ENCODE data around the gene CDK6.
A peak's percentile ranks its signal among the peaks of the same experiment; 100 is the strongest.

CDK6 gene

DNA sequence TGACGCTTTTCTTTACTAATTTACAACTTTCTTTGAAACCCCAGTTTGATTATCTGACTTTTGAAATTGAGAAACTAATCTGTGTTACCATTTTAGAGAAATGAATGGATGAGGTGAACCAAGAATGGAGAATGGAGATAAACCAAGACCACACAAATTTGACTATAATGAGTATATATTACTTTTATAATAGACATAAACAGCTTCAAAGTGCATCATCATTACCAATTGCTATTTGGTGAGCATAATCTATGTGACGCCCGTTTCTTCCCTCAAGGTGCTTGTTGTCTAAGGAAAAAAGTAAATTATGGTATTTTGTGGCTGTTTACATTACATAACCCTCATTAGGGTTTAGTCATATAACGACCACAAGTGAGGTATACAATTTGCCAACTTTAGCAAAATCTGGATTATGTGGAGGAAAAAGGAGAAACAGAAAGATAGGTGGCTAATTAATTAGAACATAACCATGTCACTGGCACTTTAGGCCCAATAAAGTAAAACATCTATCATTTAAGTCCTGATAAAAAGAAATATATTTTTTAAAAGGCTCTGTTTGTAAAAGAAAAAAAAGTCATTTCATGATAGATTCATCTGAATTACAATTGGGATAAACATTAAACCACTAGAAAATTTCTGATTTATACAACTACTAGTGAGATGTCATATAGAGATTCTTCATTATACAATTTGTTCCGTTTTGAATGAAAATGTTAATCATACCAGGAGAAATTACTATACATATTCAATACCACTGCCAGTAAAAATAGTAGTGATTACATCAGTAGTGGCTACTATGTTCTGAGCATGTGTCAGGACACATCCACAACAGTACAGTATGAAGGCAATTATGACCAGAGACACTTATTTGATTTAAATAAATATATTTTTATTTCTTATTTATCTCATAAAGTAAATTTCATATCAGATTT is 128.0 kb downstream of the CDK6 start:
- DNase-seq (ENCODE audit: low read depth) = no peak

DNA sequence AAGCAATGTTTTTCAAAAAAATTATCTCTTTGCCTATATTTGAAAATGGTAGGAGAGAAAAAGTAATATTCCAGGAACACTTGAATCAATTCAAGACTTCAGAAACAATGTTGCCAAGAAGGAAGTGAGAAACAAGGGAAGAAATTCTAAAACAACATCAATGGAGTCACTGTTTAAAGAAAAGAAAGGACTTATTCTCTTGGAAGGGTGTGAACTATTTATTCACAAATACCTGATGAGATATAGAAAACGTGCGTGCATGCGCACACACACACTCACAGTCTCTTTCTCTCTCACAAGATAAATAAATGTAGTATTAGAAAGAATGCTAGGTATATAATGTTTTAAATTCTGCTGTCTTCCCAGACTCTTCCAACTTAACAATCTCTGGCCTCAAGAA is 128.9 kb downstream of the CDK6 start:
- DNase-seq (ENCODE audit: low read depth) = no peak

DNA sequence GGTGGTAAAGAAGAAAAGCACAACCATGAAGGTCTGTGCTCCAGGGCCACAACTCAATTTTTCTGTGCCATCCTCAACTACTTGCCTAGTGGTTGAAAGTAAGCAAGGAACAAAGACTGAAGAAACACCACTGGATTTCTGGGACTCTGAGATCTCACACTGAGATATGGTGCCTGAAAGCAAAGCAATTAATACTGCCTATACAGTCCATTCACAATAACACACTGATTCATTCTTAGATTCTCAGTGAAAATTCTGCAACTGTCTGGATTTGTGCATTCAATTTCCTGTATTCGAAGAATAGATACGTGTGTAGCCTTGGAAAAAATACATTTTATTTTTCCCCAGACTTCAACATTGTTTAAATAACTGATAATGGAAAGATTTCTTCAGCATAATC is 129.8 kb downstream of the CDK6 start:
- no peak for DNase-seq (ENCODE audit: low read depth)

DNA sequence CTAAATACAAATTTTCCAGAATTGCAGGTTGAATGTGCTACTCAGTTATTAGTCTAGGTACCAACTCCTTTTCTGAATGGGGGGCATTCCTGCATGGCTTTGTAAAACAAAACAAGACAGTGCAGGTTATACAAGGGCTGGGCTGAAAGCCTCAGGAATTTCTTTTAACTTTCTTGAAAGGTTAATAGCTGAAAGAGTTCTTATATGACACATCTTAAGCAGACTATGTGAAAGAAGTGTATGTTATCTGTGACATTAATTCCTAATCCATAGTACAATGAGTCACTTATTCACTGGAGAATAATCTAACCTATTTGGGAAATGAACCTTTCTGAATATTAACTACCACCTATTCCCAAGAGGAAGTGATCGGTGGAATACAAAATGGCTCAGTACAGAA is 130.5 kb downstream of the CDK6 start:
- DNase-seq (ENCODE audit: low read depth) = no peak

DNA sequence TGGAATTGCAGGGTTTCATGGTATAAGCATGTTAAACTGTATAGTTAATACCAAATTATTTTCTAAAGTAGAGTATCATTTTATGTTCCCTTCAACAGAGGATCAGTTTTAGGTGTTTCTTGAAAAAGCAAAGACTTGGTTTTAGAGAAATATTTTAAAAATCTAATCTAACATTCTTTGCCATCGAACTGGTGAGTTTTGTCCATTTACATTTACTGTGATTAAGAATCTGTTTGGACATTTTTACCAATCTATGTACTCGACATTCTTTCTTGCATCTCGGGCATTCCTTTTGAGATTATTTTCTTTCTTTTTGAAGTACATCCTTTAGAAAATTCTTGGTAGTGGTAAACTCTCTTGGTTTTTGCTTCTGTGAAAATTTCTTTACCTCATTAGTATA is 131.5 kb downstream of the CDK6 start:
- no peak for DNase-seq (ENCODE audit: low read depth)

DNA sequence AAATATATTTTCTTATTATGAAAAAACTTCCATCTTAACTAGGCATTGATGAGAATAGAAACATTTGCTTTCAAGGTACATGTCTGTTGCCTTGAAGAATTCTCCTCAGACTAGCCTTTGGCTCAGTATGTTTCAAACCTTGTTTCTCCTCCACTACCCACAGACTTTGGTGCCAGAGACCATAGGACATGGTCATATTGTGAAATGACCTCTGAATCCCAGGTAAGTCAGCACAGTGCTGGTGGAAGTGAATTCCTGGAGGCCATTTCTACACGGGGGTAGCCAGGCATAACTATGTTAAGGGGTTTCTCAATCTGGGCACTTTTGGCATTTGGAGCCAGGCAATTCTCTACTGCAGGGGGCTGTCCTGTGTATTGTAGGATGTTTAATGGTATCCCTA is 133.8 kb downstream of the CDK6 start:
- no peak for DNase-seq (ENCODE audit: low read depth)

DNA sequence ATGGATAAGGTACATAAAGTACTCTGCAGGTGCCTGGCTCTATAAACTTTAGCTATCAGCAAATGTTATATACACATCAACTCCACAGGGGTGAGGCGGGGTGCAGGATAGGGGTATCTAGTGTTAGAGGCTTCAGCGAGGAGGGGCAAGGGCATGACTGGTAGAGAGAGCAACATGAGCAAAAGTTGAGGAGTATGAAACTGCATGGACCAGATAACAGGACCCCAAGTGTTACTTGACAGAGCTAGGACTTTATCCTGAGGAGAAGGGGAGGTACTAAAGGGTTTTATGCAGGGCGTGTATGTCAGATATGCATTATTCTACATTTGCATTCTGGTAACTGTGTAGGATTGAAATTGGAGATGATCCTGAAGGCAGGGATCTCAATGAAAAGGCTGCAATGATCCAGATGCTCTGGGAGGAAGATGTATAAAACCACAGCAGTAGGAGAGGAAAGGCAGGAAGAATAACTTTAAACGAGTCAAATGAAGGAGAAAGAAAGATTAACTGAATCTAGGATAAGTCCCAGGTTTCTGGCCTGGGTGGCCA is 136.3 kb downstream of the CDK6 start:
- DNase-seq (ENCODE audit: low read depth) = no peak

DNA sequence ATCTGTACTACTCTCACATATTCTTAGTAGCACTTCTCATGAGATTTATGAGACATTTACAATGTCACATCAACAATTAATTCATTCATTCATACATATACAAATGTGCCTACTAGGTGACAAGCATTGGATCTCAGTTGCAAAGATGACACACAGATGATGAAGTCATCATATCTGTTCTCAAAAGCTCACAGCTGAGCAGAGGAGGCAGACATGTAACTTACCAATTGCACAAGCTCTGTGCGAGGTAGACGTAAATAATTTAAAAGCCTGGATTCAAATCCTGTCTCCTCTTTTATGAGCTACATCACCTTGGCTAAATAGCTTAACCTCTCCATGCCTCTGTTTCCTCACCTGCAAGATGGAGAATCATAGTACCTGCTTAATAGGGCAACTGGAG is 136.8 kb downstream of the CDK6 start:
- peak; percentile 82 for DNase-seq (ENCODE audit: low read depth)

DNA sequence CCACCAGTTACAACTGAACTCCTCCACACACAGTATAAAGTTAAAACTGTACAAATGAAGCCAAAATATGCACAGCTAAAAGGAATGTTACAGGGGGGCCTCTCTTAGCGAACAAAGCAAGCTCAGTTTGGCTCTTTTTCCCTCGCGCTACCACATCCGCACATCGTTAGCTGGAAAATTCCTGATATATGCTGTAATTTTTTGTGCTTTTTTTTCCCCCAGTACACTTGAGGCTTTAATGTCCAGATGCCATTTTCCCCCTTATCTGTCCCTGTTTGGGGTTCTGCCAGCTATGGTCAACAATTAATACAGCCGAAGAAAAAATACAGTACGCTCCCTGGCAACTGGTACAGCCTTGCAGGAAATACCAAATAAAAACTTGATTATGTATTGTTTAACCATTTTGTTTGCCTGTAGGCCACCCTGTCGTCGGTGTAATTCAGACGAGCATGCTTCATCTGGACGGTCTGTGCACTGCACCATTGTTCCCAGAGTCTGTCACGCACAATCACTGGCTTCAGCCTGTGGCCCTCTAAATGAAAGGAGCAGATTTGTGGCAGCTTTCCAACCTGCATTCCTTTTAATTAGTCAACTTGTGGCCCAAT is 138.0 kb downstream of the CDK6 start:
- DNase-seq (ENCODE audit: low read depth) = peak; percentile 92

DNA sequence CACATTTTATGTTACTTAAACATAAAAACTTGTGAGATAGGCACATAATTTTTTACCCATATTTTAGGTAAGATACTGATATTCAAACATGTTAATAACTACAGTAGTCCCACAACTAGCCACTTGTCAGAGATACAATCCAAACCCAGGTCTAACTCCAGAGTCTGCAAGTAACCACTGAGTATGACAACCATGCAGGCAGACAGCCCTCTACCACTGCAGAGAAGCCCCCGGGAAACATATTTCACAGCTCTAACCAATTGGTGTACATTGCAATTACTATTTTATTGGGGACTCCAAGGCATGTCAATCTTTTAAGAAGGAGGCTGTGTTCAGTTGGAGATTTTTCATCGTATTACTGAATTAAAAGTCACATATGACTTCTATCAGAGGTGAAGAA is 139.0 kb downstream of the CDK6 start:
- no peak for DNase-seq (ENCODE audit: low read depth)

DNA sequence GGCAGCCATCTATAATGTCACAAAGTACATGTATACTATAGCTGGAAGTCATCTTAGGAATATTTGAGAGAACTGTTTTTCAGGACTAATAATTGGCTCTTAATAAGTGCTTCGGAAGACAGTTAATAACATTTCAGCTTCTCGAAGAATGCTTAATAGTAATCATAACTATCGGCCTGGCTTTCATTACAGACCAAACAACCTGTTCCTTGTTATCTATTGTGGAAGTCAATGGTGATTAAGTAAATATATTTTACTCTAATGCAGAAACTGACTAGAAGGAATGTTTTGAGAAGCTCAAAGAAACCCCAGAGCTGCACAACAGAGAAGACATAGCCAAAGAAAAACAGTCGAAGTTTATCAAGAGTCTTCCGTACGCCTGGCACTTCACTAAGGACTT is 139.4 kb downstream of the CDK6 start:
- DNase-seq (ENCODE audit: low read depth) = no peak

DNA sequence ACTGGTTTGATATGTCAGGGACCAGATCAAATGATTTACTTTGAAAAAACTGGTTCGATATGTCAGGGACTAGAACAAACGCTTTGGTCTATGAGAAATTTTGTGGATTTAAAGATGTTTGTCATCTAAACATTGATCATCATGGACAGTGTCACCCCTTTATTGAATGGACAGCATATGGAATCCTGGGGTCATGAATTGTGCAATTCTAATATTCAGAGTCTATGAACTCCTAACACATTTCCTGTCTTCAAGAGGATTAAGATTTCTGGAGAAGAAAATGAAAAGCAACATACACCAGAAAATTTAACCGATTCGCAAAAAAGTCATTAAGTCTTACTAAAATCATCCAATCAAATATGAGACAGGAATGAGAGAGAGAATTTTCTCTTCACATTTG is 139.8 kb downstream of the CDK6 start:
- no peak for DNase-seq (ENCODE audit: low read depth)

DNA sequence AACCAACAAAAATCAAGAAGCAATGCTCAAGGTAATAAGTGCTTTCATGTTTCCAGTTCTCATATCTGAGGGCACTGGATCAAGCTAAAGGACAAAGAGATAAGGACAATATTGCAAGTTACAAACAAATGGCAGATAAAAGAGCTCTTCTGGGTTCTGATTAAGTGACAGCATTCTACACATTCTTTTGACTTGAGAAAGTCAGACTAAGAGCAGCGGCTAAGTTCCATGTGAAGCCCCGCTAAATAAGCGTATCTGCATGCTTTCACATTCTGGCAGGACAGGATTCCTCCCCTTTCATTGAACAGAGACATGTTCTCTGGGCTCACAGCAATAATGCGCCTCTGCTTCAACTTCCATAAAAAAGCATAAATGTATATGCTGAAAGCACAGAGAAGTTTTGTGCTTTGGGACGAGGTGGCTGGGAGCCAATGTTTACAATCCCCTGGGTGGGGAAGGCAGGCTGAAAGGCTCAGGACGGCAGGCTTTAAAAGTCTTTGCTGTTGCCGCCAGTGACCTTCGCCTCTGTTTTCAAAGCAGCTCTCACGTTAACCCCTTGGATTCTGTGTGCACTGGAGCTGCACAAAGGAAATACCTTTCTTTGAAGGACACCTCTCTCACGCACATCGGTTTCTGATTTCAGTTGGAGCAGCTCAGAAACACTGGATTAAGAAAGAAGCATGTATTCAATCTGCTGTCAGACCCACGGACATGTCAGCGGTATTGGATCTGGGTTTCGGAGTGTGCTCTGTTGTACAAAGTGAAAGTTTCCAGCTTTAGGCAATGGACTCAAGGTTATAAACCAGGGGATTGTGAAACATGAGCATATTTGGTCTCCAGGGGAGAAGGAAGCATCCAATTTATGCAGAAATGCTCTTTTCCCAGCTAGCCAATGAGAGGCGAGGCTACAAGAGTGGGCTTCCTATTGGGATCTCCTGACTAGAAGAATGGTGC is 140.8 kb downstream of the CDK6 start:
- DNase-seq (ENCODE audit: low read depth) = peak; percentile 96

DNA sequence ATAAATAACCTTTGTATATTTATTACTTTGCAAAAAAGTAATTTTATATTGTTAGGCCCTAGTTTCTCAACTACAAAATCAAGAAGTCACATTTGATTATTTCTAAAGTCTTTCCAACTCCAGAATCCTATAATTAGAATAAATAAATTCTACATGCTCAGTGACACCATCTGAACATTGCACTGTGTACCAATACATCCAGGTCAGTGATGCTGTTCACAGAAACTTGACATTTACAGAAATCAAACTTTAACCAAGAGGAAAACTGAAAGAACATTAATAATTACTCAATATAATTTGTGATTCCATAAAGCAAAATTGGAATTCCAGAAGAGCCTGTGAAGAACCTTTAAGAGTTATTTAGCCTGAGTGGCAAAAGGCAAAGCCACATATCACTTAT is 142.2 kb downstream of the CDK6 start:
- DNase-seq (ENCODE audit: low read depth) = no peak

DNA sequence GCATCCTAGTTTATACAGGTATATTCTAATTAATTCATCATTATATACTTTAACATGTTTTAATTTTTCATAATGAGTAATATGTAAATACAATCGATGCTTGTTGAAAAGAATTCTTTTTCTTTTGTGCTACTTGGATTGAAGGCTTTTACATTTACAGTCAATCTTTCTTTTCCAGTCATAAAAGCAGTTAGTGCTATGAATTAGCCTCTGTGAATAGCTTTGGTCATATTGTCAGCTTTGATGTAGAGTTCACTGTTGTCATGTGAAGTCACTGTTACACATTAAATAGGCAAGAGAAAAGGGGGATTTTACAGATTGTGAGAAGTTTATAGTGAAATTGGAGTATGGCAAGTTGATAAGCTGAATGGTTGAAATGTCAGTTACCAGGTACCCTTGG is 142.9 kb downstream of the CDK6 start:
- no peak for DNase-seq (ENCODE audit: low read depth)

DNA sequence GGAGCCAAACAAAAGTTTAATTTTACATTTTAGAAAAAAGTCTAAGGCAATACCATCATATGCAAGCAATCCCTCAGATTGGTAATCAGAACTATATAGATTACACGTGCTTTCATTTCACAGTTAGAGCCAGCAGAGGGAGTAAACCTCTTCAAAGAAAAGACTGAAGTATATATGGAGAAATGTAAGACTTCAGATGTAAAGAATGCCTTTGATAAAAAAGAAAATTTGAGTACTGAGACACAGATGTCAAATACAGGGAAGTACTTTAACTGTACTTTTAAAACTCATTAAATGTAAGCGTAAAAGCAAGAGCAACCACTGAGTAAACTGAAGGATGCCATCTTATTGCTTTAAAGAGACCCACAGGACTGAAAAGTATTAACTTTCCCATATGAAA is 144.8 kb downstream of the CDK6 start:
- peak; percentile 68 for DNase-seq (ENCODE audit: low read depth)

DNA sequence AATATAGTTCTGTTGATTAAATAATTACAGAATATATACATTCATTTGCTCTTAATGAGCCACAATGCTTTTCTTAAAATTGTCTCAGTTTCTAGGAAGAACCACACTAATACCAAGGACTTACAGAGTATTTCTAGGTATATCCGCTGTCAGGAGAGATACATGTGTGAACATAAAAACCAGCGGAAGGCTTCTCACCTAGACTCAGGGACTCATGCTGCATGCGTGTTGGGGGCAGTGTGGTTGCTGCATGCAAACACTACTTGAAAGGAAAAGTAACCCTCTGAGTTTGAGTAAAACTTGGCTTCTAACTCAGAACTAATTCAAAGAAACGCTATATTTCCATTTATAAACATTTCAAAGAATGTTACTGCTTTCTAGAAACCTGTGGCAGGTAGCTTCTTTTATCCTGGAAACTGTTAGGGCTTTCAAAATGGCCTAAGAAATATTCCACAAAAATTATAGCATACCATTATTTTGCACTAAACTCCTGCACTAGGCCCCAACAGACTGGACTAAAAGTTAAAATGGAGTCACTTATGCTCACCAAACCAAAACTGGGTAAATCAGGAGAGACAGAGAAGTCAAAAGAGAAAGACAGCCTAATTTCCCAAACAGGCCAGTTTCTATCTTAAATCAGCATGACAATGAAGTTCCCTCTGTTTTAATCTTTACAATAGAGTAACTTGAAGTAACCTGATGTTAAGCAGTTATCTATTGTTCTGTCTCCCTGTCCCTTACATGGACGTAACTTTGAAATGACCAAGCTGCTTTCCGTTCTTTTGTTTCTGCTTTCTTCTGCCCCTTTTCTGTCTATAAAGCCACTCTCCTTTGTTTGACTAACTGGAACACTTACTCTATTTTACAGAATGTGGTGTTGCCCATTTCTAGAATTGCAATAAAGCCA is 151.0 kb downstream of the CDK6 start:
- no peak for DNase-seq (ENCODE audit: low read depth)

DNA sequence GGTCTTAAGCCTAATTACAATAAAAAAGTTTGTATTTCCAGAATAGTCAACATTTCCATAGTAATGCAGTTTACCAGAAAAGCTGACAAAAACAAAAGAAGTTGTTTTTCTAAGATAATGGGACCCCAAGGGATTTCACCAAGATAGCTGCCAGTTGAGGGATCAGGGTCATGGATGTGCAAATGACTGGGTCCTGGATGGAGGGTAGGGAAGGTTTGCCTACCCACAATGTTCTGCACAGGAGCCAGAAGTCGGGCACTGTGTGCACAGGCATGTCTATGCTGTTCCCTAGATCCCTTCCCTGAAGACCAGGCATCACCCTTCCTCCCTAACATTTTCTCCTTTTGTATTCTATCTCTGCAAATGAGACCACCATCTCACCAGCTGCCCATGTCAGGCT is 152.1 kb downstream of the CDK6 start:
- DNase-seq (ENCODE audit: low read depth) = no peak

DNA sequence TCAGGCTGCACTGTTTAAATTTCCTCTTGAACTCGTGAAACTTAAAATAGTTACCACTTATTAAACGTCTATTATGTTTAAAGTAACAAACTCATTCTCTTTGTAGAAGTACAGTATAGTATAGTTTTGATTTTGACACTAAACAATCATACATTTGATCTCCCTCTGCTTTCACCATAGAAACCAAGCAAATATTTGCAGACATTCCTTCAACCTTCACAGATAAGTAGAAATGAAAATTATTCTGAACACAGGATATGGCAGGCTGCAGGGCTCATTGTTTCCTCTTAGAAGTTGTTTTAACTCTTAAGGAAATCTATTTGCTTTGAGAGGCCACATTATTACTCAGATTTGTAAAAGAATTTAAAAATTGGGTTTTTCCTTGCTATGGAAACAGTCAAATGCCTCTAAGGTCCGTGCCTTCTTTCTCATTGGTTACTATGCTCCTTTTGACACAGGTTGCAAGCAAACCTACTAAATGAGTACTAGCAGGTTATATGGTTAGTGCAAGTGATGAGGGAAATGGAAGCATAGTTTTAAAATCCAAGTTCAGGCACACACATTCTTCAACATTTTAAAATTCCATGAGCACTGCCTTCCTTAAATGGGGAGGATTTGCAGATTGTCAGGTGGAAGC is 153.4 kb downstream of the CDK6 start:
- peak; percentile 62 for DNase-seq (ENCODE audit: low read depth)

DNA sequence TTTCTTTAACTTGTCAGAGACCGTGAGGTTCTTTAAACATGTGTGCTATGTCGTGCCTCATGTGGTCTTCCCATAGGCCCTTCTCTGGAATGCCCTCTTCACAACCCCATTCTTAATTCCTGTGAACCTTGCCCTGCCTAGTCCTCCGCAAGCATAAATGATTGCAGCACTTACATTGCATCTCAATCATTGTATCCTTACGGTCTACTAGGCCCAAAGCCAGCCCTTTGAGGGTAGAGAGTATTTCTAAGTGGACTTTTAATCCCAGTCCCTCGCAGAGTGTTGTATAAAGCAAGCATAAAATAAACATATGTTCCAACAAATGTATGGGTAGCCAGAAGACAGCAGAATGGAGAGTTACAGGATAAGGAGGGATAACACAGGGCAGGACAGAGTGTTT is 154.0 kb downstream of the CDK6 start:
- DNase-seq (ENCODE audit: low read depth) = peak; percentile 47

DNA sequence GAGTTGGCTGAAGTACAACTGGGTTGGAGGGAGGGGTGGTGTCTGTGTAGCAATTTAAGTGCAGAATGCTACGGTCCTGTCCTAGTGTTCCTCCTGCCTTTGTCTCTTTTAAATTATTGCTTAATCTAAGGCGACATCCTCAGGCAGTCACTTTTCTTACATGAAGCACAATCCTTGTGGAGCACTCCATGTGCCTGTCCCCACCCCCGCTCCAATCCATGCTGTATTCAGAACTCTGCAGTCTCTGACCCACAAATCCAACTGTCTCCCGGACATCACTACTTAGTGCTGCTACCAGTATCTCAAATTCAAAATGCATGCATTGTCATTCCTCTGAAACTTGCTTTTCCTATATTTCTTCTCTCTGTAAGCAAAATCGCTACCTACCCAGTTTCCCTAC is 154.7 kb downstream of the CDK6 start:
- DNase-seq (ENCODE audit: low read depth) = no peak
